HG02840 (cell line): ENCODE results near the gene KCNMA1.
"Not testable (repeated sequence)": the region's sequence is repeated elsewhere in the genome, so short reads cannot be mapped to it uniquely, and the experiment has no call there.

Source experiments
- ATAC-seq: cut with Tn5 transposase; IDR thresholded peaks from one replicate; pipeline ENCODE4 v1.9.1; 2021; ENCODE audit warnings: mild to moderate bottlenecking, moderate library complexity, moderate number of reproducible peaks; ENCODE audit not compliant: unreplicated experiment, low FRiP score

The KCNMA1 gene

GRCh38 chr10:77541944-77542343, 95.7 kb downstream of the KCNMA1 start:
- no peak for ATAC-seq

GRCh38 chr10:77541247-77541646, 96.4 kb downstream of the KCNMA1 start:
- no peak for ATAC-seq

- ATAC-seq: no peak
These were observed 98.3 kb downstream of the KCNMA1 start for GRCh38 chr10:77539147-77539935.

- no peak for ATAC-seq
These were observed 99.8 kb downstream of the KCNMA1 start for GRCh38 chr10:77537720-77538373.

GRCh38 chr10:77537071-77537470, 100.5 kb downstream of the KCNMA1 start:
- ATAC-seq: no peak

- no peak for ATAC-seq
These were observed 103.7 kb downstream of the KCNMA1 start for GRCh38 chr10:77533887-77534278.

- ATAC-seq: no peak
These were observed 104.3 kb downstream of the KCNMA1 start for GRCh38 chr10:77533146-77533886.

GRCh38 chr10:77532068-77532467, 105.5 kb downstream of the KCNMA1 start:
- ATAC-seq: no peak

GRCh38 chr10:77531441-77532001, 106.1 kb downstream of the KCNMA1 start:
- no peak for ATAC-seq

GRCh38 chr10:77530011-77530410, 107.6 kb downstream of the KCNMA1 start:
- ATAC-seq: no peak

GRCh38 chr10:77529050-77529576, 108.5 kb downstream of the KCNMA1 start:
- no peak for ATAC-seq

GRCh38 chr10:77527839-77528238, 109.8 kb downstream of the KCNMA1 start:
- no peak for ATAC-seq

GRCh38 chr10:77526868-77527617, 110.6 kb downstream of the KCNMA1 start:
- no peak for ATAC-seq

- no peak for ATAC-seq
These were observed 113.3 kb downstream of the KCNMA1 start for GRCh38 chr10:77524281-77524711.

GRCh38 chr10:77522268-77522809, 115.3 kb downstream of the KCNMA1 start:
- ATAC-seq: no peak

GRCh38 chr10:77520995-77521394, 116.6 kb downstream of the KCNMA1 start:
- ATAC-seq: no peak

GRCh38 chr10:77520290-77520689, 117.3 kb downstream of the KCNMA1 start:
- no peak for ATAC-seq

GRCh38 chr10:77519791-77520190, 117.8 kb downstream of the KCNMA1 start:
- not testable (repeated sequence) for ATAC-seq

- no peak for ATAC-seq
These were observed 118.7 kb downstream of the KCNMA1 start for GRCh38 chr10:77518910-77519274.
